Activated CD4-positive, alpha-beta T cell treated with anti-CD3 and anti-CD28 coated beads for 24 hours (primary cell): ENCODE results near the gene HOXB7.

Source experiments
- DNase-seq, 2 donors: peaks; one replicate each; pipeline ENCODE4 v3.0.0-alpha.2; 2020; ENCODE audit warnings: low read depth in 2 of 2

The HOXB7 gene

DNA sequence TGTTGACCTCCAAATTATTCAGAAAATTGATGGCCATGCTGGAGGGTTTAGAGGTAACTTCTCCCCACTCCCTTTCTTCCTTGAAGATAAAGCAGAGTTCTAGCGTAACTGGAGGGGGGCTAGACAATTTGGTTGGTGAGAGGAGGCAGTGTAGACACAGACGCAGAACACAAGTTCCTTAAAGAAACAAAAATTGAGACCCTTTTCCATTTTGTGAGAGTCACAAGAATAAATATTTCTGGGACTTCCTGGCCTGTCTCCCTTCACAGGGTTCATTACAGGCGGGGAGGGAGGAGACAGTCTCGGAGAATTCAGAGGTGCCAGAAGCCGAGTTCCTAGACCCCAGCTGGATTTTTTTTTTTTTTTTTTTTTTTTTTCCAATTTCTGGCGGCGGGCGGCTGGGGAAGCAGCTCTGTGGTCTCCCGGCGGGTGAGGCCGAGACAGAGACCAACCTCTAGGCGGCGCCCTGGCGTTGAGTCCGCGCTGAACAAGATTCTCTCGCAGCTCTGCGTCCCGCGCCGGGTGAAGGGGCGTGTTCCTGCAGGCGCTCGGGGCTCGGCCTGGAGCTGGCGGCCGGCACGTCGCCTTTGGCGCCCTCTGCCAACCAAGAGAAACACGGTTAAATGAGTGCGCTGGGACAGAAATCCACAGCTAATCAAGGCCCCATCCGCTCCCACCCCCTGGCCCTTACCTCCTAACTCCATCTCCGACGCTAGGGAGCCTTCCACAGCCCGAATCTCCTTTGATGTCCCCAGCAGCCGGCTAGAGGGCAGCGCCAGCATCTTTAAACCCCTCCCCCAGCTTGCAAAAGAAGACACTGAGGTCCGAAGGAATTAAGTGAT lies 25.6 kb upstream of the HOXB7 start:
- DNase-seq, result peak; percentile 70 to 85

DNA sequence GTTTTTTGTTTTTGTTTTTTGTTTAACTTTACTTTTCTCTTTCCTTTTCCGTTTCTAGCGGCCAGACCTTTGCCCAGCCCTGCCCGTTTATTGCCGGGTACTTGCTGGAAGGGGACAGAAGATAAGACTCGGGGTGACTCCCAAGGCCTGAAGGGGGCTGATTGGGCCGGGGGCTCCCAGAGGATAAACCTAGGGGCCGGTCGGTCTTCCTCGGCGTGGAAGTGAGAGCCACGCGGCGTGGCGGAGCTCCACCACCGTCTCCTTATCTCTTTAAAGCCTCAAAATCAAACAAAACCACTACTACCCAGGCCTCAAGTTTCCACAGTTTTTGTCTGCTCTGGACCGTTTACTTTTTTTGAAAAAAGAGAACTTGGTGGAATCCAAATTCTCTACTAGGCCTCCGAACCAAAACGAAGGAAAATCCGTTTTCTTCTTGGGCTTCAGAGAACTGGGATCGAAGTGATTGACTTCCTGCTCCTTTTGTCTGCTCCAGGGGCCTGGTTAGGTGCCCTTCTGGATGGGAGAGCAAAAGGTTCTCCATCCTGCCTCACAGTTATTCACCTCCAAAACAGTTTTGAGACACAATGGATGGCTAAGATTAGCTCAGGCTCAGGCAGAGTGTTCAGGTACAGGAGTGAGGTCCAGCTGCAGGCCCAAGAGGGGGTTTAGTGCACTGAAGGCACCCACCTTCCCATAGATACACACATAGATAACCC lies 23.8 kb upstream of the HOXB7 start:
- no peak for DNase-seq

DNA sequence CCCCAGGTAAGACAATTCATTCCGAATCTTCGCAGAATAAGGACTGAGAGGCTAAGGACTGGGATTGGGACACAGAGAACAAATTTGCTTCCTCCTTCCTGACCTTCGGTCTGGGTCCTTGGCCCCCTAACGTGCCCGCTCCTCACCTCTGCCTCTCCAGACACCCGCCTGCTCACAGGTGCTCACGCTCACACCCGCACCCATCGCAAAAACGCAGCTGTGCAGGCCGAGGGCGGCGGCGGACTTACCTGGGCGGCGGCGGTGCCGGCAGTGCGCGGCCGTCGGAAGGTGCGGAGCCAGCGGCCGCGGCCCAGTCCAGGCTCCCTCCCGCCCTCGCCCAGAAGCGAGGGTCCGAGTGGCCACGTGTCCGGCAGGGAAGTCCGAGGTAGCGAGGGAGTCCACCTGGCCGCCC lies 22.5 kb upstream of the HOXB7 start:
- DNase-seq, result no peak

DNA sequence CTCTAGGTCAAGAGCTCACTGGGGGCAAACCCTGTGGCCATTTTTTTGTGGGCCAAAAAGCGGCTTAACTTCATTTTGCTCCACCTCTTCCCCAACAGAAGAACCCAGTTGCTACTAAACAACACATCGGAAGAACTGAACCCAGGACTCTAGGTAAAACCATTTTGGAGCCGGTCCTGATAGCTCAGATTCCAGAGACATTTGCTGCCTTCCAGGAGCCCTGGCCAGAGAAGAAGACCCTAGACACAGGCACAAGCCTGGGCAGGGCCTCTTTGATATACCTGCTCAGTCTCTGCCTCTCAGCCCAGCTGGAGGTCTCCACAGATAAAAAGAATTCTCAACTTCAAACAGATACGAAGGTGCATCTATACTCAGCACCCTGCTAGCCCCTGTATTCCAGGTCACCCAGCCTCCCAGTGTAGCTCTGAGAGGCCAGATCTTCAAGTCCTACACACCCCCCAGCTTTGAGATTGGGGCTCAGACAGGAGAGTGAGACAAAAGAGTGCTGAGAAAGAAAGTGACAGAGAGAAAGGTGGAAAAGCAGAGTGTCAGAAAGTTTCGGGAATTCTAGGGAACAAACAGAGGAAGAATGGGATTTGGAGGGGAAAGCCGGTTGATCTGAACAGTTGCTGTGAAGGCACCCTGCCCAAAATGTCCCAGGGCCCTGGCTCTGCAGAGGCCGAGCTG lies 21.9 kb upstream of the HOXB7 start:
- DNase-seq, result no peak

DNA sequence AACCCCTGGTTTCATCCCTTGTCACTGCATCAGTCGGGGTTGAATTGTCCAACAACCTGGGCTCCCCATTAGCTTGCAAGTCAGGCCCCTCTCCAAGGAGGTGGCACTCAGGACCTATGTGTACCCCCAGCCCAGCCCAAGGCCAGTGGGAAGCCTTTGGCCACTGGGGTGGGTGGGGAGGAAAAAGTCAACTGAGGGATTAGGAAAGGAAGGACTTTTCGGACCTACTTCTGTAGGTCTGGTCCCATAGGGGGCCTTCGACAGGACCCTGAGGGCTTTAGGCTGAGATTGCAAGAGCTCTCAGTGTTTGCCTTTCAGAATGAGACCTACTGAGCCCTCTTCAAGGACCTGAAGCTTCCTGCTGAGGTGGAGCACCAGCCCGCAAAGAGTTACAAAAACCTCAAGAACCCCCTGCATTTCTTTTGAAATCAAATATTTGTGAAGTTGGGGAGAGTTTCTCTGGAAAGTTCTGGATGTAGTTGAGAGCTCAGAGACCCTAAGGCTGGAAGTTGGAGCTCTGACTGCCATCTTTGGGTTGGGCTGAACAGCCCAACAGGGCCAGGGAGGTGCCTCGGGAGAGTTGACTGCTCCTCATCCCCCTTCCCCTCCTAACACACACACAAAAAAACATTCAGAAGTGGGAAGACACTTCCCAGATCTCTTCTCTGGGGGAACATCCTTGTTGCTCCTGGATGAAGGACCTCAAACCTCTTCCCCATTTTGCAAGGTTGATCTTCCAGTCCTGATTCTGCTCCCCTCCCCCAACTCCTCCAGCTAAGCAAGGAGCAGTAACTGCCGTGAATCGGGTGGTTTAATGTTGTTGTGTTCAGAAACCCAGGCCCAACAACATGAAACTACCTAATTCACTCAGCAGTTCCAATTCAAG lies 21.1 kb upstream of the HOXB7 start:
- DNase-seq, result no peak

DNA sequence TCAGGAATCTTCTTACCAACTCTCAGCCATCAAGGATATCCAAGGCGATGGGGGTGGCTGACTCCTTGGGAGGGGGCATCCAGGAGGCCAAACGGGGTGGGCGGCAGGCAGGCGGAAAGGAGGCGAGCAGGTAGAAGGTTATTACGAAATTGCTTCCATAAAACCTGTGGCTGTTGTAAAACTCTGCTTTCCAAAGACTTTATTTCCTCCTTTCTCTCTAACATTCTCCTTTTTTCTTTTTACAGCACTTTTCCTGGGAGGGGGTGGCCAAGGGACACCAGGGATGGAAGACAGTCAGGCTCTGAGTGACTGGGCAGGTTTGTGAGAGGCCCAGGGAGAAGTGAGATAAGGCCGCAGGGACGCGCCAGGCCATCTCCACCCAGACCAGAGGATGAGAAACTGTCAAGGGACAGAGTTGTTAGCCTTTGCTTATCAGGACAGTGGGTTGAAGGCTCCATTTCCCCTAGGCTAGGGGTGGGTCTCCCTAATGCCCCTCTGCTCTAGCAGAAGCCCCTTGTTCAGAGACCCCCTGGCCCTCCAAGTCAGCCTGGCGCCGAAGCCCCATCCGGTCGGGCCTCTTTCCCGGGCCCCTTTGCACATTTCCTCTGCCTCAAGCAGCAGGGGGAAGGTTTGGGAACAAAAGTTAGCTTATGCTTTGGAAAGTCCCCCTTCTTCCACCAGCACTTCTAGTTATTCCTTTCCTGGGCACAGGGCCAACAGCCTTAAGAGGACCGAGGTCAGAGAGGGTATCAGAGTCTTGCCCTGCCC lies 20.3 kb upstream of the HOXB7 start:
- DNase-seq, result no peak

DNA sequence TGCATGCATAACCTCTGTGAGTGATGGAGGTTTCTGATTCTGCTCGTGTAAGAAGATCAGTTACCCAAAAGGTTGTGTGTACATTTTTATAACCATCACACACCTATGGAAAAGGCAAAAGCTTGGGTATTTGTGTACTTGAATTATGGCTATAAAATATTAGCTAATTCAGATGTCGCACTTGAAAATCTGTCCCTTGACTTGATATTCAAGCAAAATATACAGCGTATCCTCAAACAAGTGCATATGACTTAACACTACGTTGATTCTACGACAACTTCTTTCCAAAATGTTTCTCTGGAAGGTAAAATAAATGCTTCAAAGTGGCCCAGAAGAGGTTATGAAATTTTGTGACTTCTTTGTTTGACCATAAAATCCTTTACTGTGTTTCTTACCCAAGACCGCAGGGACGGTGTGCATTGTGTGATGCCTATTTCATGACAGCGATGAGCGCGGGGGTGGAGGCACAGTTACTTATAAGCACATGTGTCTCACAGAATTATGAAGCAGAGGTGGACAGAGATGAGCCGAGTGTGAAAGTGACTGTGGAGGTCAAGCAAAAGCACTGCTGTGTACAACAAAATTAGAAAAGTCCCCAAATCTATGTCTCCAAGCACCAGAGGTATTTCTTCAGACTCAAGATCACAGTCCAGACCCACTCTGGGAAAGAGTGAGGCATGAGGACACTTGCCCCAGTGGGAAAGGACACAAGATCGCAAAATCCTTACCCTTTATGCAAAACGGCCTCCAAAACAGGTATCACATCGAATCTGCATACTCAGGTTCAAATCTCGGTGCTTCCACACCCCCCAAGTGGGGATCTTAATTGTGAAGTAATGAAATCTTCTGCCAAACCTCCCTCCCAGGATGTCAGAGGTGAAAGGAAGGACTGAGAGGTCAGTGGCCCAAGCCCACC lies 19.4 kb upstream of the HOXB7 start:
- DNase-seq, result no peak

DNA sequence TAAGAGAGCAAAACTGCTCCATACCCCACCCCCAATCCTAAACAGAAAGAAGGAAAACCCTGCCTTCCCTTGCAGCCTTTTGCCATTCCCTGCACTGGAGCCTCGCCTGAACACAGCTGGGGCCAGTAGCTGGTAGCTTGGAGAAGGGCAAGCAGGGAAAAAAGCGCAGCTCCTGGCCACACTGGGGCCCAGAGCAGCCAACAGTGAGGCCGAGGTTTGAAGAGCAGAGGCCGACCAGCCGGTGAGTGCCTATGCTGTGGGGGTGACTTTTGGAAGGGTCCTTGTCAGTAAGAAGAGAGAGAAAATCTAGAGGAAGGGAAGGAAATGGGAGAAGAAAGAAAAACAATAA lies 18.6 kb upstream of the HOXB7 start:
- DNase-seq, result no peak

DNA sequence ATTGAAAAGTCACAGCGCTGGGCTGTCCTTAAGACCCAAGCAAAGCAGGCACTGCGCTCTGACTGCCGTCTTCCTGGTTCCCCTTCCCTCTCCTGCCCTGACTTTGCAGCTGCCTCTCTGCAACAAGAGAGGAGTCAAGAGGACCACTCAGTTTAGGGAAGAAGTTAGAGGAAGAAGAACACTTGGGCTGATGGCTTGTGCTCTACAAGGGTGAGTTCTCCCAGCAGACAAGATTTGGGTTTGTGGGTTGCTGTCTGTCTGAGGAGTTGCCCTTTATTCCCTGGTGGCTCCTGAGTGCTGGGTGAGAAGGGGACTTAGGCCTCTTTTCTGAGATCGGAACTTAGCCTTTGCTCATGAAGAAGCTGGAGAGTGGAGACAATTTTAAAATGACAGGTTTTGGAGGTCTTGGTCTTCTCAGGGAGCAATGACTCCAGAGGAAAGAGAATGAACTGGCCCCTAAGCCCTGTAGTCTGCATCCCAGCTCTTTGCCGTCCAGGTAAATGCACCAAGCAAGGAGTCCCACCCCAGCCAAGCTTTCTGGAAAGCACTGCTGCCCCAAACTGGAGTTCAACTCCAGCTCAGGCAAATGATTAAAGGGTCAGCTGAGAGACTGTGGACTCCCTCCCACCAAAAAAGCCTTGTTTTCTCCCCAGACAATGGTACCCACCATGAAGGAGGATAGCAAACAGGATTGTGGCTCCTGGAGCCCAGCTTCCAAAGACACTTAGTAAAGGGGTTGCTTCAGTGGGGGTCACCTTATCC lies 18.0 kb upstream of the HOXB7 start:
- no peak for DNase-seq

DNA sequence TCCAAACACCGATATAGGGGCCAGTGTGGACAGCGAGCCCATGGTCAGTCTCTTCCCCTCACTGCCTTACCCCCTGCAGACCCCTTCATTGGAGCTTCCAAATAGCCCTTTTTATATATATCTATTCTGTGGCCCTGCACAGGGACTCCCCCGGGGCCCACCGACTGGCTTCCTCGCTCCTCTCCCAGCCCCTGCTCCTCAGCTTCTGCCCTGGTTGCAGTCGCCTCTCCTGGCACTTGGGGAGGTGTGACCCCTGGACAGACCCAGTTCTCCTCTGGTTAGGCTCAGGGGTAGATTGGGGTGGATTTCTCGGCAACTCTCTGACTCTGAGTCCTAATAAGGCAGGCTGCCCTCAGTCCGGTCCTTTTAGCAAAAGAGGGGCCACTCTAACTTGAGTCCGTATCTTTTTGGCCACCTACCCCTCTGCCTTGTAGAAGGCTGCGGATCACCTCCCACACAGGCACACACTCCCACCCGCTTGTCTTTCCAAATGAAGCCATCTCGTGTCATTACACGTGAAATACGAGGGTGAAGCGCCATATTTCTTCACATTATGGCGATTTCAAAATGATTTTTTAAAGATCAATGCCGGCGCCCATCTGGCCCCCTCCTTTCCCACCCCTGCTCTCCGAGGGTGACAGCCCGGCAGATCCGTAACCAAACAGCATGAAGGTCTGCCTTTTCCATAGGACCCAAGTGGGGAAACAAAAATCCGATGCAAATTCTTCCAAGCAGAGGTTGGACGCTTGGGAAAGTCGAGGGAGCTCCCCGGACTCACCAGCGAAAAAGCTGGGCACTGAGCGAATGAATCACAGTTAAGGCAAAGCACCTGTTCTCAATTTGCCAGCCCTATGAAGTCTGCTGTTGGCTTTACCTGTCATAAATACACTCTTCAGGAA lies 17.1 kb upstream of the HOXB7 start:
- DNase-seq, result no peak

DNA sequence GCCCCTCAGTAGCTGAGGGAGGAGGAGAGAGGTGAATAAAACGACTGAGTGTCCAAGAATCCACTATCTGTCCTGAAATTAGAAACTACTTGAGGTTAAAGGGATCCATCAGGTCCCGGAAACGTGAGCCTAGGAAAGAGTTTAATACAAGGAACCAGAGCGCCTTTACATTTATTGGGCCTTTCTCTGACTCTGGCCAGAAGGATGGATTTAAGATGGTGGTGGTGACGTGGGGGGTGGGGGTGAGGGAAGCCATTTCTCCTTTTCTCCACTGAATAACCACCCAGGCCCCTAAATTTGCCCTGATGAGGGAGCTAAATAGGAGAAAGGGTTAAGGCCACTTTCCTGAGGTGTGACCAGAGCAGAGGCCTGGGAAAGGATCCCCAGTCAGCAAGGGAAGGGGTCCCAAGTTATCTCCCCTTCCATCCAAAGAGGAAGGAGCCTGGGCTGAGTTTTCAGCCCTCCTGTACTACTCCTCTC lies 16.3 kb upstream of the HOXB7 start:
- no peak for DNase-seq

DNA sequence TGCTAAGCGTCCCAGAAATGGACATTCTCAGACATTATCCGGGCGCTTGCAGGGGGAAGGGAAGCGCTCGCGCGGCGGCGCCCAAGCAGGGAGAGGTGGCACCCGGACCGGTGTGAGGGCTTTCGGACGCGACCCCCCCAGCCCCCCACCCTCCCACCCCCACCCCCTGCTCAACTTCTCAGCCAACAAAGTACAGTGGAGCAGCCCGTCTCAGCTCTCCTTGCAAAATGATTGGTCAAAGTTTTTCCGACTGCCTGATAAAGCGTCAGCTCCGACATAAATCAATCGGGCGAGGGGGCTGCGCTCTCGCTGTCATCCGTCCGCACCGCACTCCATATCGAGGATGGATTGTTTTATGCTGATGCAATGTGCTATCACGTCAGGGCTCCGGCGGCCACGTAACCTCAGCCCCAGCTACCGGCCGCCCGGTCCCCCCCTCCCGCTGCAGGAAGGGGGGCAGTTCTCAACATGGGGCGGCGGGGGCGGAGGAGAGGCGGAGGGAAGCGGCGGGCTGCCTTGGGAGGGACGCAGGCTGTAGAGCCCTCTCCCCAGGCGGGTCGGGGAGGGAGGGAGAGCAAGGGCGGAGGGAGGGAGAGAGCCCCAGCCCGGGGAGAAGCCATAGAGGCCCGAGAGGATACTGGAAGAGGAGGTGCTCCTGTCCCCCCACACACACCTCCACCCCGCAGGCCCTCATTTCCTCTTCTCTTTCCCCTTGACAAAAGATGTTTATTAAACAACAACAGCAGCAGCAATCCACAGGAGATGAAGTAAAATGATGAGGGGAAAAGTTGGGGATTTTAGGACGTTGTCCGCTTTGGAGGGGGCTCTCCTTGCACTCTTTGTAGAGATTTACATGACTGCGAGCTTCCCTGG lies 15.7 kb upstream of the HOXB7 start, which contains the start of gene HOXB9:
Gene HOXB9, minus strand, starts transcription at position 114 of the 873 bp plus-strand sequence. Its CDS starts 89 bp downstream, at position 25.
- no peak for DNase-seq

DNA sequence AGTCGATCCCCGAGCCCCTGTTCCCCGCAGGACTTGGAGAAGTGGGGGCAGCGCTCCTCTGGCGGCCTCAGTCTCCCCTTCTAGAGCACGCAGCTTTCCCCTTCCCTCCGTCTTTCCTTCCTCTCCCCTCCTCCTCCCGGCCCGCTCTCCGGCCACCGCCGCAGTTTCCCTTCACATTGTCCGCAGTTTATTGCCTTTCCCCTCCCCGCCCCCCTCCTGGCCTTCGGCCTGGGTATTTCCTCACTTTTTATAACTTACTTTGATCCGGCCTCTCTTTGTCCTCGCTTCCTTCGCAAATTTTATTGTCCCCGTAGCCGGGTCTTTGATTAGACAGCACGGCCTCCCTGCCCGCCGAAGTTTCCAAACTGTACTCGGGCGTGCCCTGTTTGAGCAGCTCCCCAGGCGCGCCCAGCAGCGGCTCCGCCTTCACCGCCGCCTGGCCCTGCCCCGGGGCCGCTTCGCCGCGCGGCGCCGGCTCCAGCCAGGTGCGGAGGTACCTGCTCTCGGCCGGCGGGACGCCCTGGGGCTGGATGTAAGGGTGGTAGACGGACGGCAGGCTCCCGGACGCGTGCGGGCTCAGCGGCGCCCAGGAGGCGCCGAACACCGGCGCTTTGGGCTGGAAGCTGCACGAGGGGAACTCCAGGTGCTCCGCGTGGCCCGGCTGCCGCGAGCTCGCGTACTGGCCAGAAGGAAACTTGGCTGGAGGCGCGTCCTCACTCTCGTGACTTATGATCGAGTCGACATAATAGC lies 14.9 kb upstream of the HOXB7 start:
- DNase-seq, result no peak

DNA sequence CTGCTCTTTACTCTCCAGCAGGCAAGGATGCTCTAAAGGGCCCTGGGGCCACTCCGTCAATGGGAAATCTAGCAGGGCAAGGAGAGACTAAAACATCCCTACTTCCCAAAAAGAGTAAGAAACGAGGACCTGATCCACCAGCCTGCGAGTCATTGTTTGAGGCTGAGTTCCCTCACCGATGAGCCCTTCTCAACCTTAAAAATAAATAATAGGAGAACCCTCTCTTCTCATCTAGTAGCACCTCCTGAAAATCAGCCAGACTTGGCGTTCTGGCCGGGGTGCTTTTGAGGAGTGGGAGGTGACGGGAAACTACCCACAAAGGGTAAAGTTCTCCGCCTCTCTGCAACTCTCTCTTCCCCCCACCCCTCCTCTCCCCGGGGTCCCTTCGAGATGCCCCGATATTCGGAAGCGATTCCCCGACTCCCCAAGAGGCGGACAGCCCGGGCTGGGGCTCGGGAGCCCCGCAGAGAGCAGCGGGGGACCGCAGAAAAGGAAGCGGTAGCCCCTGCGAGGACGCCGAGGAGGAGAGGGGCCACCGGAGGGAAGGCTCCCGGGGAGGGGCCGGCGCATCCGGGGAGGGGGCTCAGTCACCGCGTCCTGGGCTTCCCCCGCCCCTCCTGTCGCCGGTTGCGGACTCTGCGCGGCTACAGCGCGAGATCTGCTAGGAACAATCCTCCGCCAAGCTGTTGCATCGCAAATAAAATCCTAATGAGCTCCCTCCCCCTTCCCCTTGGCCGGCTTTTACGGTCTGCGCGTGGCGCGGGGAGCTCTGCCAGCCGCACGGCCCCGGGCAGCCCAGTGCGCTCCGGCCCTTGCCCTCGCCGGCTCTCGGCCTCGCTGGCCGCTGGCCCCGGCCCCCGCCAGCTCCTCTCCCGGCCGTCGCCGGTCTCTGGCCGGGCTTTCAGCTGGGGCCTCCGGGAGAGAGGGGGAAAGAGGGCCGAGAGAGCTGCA lies 14.0 kb upstream of the HOXB7 start:
- no peak for DNase-seq

DNA sequence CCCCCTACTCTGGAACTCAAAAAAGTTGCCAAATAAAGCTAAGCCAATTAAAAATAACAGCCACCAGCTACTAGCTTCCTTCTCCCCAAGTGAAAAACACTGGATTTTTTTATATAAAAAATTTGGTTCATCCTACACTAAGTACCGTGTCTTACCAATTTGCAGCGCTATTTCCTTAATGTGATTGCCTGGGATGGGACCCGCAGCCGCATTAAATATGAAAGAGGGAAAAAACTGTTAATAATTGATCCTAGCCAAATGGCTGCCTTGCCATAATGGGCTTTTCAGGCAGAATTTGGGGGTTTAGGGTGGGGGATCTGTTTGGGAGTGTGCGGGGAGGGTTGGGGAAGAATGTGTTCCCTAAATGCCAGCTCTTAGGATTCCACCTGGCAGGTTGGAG lies 13.3 kb upstream of the HOXB7 start:
- DNase-seq, result no peak
